K562 (cell line): ENCODE data around the gene STAB2. TPM values are rescaled to one million over a fixed set of nuclear protein-coding genes. Genes with fewer than 3 reads are reported as not detected.

Source experiments
- ADNP ChIP-seq: fragments of 200-800 bp; sonication (Bioruptor generic); IDR thresholded peaks from 2 replicates; pipeline ENCODE4 v1.6.1; 2016; ENCODE audit warnings: missing genetic modification characterization, missing compliant biosample characterization
- ATF6 ChIP-seq: sonication (generic); formaldehyde crosslinking; IDR thresholded peaks from 2 replicates; pipeline ENCODE4 v1.4.0; 2020; ENCODE audit warnings: mild to moderate bottlenecking, missing genetic modification reagents
- CBX1 ChIP-seq: sonication (generic); IDR thresholded peaks from 2 replicates; pipeline ENCODE4 v1.6.1; 2016; ENCODE audit warnings: antibody characterized with exemption, low read depth, mild to moderate bottlenecking
- CC2D1A ChIP-seq: fragments of 450-650 bp; IDR thresholded peaks from 2 replicates; pipeline ENCODE4 v1.6.1; 2017; ENCODE audit warnings: mild to moderate bottlenecking
- GTF2F1 ChIP-seq: IDR thresholded peaks from 2 replicates; pipeline ENCODE4 v1.6.1; 2011; ENCODE audit warnings: low read depth, low read length, improper control_type of control experiment
- HCFC1 ChIP-seq: IDR thresholded peaks from 2 replicates; pipeline ENCODE4 v1.6.1; 2012; ENCODE audit warnings: low read depth, low read length, improper control_type of control experiment
- HDAC1 ChIP-seq, 2 experiments: fragments of 450-650 bp; IDR thresholded peaks; 2 replicates each; pipeline ENCODE4 v1.6.1; 2016 to 2017; ENCODE audit warnings: inconsistent platforms in 1 of 2, mild to moderate bottlenecking in 1 of 2, moderate library complexity in 1 of 2
- HEY1 ChIP-seq: fragments of 250-450 bp; sonication (Bioruptor Pico); IDR thresholded peaks from 2 replicates; pipeline ENCODE4 v1.5.0; 2020; ENCODE audit warnings: mild to moderate bottlenecking, moderate library complexity, borderline replicate concordance
- HMBOX1 ChIP-seq: sonication (generic); IDR thresholded peaks from 2 replicates; pipeline ENCODE4 v1.6.1; 2016
- L3MBTL2 ChIP-seq: fragments of 450-650 bp; IDR thresholded peaks from 2 replicates; pipeline ENCODE4 v1.6.1; 2016; ENCODE audit warnings: mild to moderate bottlenecking, moderate library complexity
- LARP7 ChIP-seq: fragments of 450-650 bp; IDR thresholded peaks from 2 replicates; pipeline ENCODE4 v1.6.1; 2016
- MYNN ChIP-seq, 2 experiments: sonication (generic); formaldehyde crosslinking in 1 of 2; IDR thresholded peaks; 2 replicates each; pipeline versions ENCODE4 v1.5.0 to v1.6.1; 2016 to 2020; ENCODE audit warnings: antibody characterized with exemption in 1 of 2, missing genetic modification reagents in 1 of 2
- POLR2H ChIP-seq: IDR thresholded peaks from 2 replicates; pipeline ENCODE4 v1.6.1; 2016; ENCODE audit warnings: missing genetic modification characterization, low read depth, mild to moderate bottlenecking, control low read depth, missing compliant biosample characterization, moderate library complexity
- PTTG1 ChIP-seq: fragments of 450-650 bp; IDR thresholded peaks from 2 replicates; pipeline ENCODE4 v1.6.1; 2016; ENCODE audit warnings: low read depth, mild to moderate bottlenecking, missing genetic modification characterization, missing compliant biosample characterization
- RAD21 ChIP-seq, 2 experiments: fragments of 250-450 bp in 1 of 2; fragments of 450-650 bp in 1 of 2; sonication (Bioruptor Pico) in 1 of 2; formaldehyde crosslinking in 1 of 2; IDR thresholded peaks in 1 of 2; conservative IDR thresholded peaks in 1 of 2; 2 replicates each; pipeline versions ENCODE4 v1.4.0 to v1.8.0; 2020 to 2022; ENCODE audit warnings: mild to moderate bottlenecking in 2 of 2, moderate library complexity in 1 of 2
- SIX5 ChIP-seq, 2 experiments: IDR thresholded peaks; 2 replicates each; pipeline ENCODE4 v1.6.1; 2011; ENCODE audit warnings: low read length in 2 of 2, borderline replicate concordance in 1 of 2, low read depth in 1 of 2, mild to moderate bottlenecking in 1 of 2, moderate library complexity in 1 of 2; ENCODE audit not compliant: insufficient read depth in 1 of 2
- TAF7 ChIP-seq: fragments of 450-650 bp; IDR thresholded peaks from 2 replicates; pipeline ENCODE4 v1.6.1; 2016; ENCODE audit warnings: missing genetic modification characterization, missing compliant biosample characterization
- TGIF2 ChIP-seq: sonication (generic); formaldehyde crosslinking; IDR thresholded peaks from 2 replicates; pipeline ENCODE4 v1.8.1; 2022; ENCODE audit warnings: mild to moderate bottlenecking, missing genetic modification reagents, moderate library complexity
- ZBTB33 ChIP-seq: sonication (generic); formaldehyde crosslinking; IDR thresholded peaks from 2 replicates; pipeline ENCODE4 v1.8.1; 2023; ENCODE audit warnings: mild to moderate bottlenecking, missing genetic modification reagents
- ZNF263 ChIP-seq: sonication (generic); formaldehyde crosslinking; IDR thresholded peaks from 2 replicates; pipeline ENCODE4 v1.8.0; 2022; ENCODE audit warnings: mild to moderate bottlenecking, missing genetic modification reagents, borderline replicate concordance
- ZNF311 ChIP-seq: fragments of 250-450 bp; sonication (Bioruptor Pico); IDR thresholded peaks from 2 replicates; pipeline ENCODE4 v1.4.0; 2020; ENCODE audit warnings: mild to moderate bottlenecking, moderate library complexity
- ZNF445 ChIP-seq: fragments of 250-450 bp; sonication (Bioruptor Pico); IDR thresholded peaks from 2 replicates; pipeline ENCODE4 v1.4.0; 2020; ENCODE audit warnings: low read depth, mild to moderate bottlenecking, moderate library complexity
- polyA plus RNA-seq, 8 experiments: library from polyadenylated mRNA; depleted of rRNA in 4 of 8; stranded (reverse) in 5 of 8; unstranded in 3 of 8; fragments of >200 nt; fragmentation: Nextera tagmentation in 2 of 8; fragmentation: Illumina TruSeq in 1 of 8; extraction: Ambion mirVana in 2 of 8; extraction: Trizol in 1 of 8; gene quantifications; 2 replicates each; pipeline versions ENCODE4 v1.2.1 to v1.2.3, GENCODE V29; 2011 to 2014; ENCODE audit warnings: inconsistent platforms in 1 of 8, missing spikeins in 1 of 8
- total RNA-seq, 7 experiments: library from RNA; depleted of rRNA in 6 of 7; stranded (reverse); fragments of >200 nt in 6 of 7; fragmentation: Illumina TruSeq in 2 of 7; extraction: Trizol in 2 of 7; gene quantifications; 2 replicates each; pipeline versions ENCODE4 v1.2.1 to v1.2.3, GENCODE V29; 2011 to 2021; ENCODE audit warnings: low replicate concordance in 1 of 7

Gene STAB2
- total and polyA plus RNA-seq, 9 of the 15 experiments (the other 6 are each of a cell fraction or from before 2014, with no cell fraction given) = 0.10 TPM; not detected in 8

- TF ChIP-seq MYNN (IDR thresholded peaks at IDR 0.05) (peak; percentile 57; the same call in 1 of the 2 replicates), MYNN (CRISPR knock-in tag; IDR thresholded peaks at IDR 0.05) (no peak), ATF6 (CRISPR knock-in tag) (no peak), POLR2H (tag) (no peak), HCFC1 (no peak), TGIF2 (CRISPR knock-in tag) (no peak), SIX5 (IDR thresholded peaks at IDR 0.05; ENCODE audit: borderline replicate concordance in 1 of 2, insufficient read depth in 1 of 2, low read depth in 1 of 2, low read length in 2 of 2) (no peak), ZNF445 (CRISPR knock-in tag) (no peak), CC2D1A (peak; percentile 59; the same call in 1 of the 2 replicates), PTTG1 (tag) (no peak), LARP7 (no peak), L3MBTL2 (no peak), ZBTB33 (CRISPR knock-in tag) (no peak), GTF2F1 (no peak), HEY1 (CRISPR knock-in tag) (no peak), CBX1 (no peak), HMBOX1 (no peak), TAF7 (tag) (no peak), ZNF311 (no peak), ADNP (tag) (no peak), RAD21 (CRISPR knock-in tag; conservative IDR thresholded peaks at IDR 0.05 in 1 of 2, IDR thresholded peaks at IDR 0.05 in 1 of 2) (peak; percentile 67 to 81), HDAC1 (IDR thresholded peaks at IDR 0.05) (no peak), ZNF263 (CRISPR knock-in tag) (no peak)
Measured at GRCh38 chr12:103771466-103771865, 184.4 kb downstream of the STAB2 start (continued).
